GM18519 (cell line): Measurements from ENCODE around the gene GOLGA6L9.
"Not testable (repeated sequence)": the region's sequence is repeated elsewhere in the genome, so short reads cannot be mapped to it uniquely, and the experiment has no call there.

Source experiments
- ATAC-seq: cut with Tn5 transposase; IDR thresholded peaks from one replicate; pipeline ENCODE4 v1.9.1; 2021; ENCODE audit warnings: mild to moderate bottlenecking, moderate library complexity; ENCODE audit not compliant: unreplicated experiment, low FRiP score

The GOLGA6L9 gene, protein sequence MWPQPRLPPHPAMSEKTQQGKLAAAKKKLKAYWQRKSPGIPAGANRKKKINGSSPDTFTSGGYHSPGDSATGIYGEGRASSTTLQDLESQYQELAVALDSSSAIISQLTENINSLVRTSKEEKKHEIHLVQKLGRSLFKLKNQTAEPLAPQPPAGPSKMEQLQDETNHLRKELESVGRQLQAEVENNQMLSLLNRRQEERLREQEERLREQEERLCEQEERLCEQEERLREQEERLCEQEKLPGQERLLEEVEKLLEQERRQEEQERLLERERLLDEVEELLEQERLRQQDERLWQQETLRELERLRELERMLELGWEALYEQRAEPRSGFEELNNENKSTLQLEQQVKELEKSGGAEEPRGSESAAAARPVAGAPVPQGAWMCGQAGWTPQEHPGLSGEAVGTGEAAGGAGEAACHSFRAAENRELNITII

DNA sequence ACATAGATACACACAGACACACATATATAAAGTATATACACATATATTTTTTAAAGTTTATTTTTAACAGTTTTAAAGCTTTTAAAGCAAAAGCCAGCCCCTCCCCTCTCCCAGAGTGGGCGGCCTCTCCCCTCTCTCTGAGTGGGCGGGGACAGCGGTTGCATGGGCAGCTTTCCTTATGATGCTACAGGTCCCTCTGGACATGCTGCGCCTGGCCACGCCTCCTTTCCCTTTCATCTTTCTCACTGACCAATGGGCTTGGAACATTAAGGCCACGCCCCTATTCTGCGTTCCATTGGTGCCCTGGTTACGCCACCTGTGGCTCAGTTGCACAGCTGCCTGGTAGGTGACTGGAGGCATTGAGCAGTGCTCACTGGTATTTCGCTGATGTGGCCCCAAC, at the start of gene GOLGA6L9:
TSS of gene GOLGA6L9 (plus strand) at position 124 of the 400 bp plus-strand sequence. CDS start at position 388, 264 bp downstream.
- not testable (repeated sequence) for ATAC-seq

DNA sequence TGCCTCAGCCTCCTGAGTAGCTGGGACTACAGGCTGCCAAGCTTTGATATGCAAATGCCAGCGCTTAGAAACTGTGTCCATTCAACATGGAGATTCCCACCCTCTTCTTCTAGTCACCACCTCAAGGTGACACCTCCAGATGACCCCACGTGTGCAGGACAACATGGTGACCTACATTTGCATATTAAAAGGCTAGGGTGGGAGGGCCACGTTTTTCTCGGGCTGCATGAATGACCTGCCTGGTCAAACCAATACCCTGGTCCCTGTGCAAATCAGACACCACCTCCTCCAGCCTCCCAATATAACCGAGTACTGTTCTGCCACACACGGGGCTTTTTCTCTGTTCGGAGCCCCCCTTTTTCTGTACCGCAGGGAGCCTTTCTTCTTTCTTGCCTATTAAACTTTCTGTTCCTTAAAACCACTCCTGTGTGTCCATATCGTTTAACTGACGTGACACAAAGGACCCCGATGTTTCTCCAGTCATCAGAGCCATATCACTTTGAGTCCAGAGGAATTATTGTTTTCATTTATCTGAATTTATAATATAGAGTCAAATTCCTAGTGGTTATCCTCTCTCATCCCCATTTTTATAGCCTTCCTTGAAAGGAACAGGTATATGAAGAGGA, 48.2 kb upstream of the GOLGA6L9 start:
- not testable (repeated sequence) for ATAC-seq

DNA sequence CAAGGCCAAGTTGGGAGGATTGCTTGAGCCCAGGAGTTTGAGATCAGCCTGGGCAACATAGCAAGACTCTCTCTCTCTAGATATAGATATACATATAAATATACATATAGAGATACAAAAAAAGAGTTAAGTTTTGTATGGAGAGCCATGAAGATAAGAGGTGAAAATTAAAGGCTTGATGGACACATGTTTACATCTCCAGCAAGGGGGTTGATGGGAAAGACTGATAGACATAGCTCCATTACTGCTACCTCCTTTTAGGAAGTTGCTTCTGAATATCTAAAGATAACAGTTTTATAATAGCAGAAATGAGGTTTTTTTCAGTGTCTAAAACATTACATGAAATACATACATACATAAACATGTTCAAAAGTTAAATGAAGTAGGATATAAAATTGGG, 42.4 kb upstream of the GOLGA6L9 start:
- not testable (repeated sequence) for ATAC-seq

DNA sequence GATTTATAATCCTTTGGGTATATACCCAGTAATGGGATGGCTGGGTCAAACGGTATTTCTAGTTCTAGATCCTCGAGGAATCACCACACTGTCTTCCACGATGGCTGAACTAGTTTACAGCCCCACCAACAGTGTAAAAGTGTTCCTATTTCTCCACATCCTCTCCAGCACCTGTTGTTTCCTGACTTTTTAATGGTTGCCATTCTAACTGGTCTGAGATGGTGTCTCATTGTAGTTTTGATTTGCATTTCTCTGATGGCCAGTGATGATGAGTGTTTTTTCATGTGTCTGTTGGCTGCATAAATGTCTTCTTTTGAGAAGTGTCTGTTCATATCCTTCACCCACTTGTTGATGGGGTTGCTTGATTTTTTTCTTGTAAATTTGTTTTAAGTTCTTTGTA, 39.5 kb upstream of the GOLGA6L9 start:
- not testable (repeated sequence) for ATAC-seq

DNA sequence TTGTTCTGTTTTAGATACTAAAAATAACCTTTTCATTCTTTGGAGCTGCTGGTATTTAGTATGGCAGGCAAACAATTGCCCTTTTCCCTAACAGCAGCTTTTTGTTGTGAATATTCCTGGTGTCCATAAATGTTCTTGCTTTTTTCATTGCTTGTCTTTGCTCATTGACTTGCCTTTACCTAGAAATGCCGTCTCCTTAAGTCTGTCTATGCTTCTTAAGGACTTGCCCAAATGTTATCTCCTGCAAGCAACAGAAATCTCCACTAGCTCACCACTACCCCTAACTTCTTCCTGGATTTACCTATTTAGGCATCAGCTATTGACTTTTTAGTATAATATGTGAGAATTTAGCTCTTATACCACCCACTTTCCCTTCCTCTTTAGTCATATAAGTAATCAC, 37.5 kb upstream of the GOLGA6L9 start:
- ATAC-seq = not testable (repeated sequence)

DNA sequence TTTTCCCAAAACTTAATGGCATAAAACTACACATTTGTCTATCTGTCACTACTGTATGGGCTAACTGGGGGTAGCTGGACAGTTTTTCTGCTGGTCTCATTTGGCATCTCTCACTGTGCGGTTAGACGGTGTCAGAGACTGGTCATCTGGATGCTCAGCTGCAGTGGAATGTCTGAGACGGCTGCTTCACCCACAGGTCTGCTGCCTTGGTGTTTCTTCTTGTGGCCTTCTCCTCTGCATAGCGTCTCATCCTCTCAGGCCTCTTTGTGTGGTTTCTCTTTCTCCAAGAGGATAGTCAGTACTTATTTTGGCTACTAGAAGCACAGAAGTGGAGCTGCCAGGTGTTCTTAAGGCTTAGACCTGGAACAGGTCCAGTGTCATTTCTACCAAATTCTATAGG, 35.9 kb upstream of the GOLGA6L9 start:
- no peak for ATAC-seq

DNA sequence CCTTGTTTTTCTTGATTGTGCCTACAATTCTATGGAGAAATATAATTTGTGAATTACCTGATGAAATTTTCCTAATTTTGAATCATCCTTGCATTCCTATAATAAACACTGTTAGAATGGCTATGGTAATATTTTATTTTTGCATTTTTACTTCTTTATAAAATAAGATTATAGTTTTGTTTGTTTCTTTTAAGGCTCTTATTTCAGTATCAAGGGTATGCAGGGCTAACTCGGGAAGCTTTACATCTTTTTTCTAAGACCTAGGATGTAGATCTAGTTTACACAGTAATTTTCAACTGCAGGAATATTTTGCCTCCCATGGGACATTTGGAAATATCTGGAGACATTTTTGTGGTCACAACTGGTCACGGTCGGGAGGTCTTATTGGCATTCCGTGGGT, 33.8 kb upstream of the GOLGA6L9 start:
- ATAC-seq = not testable (repeated sequence)

DNA sequence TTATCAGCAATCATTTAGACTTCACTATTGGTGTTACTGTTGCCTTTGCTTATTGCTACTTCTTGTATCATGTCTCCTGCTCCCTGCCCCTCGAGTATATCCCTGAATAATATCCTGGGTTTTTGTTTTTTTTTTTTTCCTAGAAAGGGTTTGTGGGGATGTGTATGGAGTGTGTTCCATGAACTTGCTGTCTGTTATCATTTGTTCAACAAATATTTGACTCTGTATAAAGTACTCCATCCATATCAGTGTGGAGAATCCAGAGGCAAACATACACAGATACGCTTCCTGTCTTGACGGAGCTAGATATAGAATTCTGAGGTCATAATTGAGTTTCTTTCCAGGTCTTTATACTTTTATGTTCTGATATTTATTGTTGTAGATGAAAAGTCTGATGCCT, 31.8 kb upstream of the GOLGA6L9 start:
- no peak for ATAC-seq

DNA sequence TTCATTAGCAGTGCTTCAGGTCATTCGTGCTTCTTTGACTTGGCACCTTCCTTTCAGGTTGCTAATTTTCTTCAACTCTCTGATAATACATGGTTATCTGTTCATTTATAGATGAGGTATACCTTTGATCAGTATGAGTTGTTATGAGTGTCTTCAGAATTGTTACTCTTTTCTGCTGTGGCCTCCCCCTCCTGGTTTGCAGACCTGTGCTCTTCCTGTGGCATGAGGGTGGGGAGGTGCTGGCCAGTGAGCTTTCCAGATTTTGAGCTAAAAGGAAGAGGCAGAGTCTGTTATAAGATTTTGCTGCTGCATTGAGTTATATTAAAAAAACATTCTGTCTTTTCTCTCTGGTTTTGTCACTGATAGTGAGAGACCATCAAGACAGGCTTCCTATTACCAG, 30.8 kb upstream of the GOLGA6L9 start:
- no peak for ATAC-seq

DNA sequence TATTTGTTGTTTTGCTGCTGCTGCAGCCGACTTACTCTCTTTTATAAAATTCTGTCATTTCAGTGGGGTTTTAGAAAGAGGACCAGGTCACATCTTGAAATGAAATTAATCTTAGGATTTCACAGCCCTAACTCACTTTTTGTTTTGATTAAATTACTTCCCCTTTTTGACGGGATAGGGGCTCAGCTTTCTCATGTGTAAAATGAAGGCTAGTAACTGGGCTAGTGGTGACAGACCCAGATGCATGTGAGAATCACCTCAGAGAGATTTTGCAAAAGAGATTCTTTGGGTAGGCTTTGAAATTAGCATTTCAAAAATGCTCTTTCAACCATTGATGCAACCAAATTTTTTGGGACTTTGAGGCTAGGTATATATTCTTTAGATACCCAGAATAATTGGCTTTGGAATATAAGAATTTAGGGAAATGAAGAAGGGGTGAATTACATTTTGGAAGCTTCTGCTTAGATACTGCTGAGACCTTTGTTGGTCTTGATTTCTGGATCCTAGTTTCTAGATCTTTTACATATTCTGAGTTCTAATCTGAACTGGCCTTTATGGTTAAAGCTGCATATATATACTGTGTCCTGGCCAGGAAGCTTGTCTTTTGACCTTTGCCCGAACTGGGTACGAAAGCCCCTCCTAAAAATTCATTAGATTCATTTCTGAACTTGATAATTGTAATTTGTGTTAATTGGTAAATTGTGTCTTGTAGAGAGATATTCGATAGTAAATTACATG, 30.1 kb upstream of the GOLGA6L9 start:
- not testable (repeated sequence) for ATAC-seq

DNA sequence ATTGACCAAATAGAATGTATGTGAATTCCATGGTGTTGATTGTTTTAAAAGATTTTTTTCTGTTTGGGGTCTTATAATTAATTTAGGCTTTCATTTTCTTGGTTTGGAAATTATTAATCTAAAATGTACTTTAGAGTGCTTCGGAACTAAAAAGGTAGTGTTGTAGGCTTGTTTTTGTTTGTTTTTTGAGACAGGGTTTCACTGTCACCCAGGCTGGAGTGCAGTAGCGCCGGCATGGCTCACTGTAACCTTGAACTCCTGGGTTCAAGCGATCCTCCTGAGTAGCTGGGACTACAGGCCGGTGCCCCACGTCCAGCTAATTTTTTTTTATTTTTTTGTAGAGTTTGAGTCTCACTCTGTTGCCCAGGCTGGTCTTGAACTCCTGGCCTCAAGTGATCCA, 27.7 kb upstream of the GOLGA6L9 start:
- ATAC-seq = not testable (repeated sequence)

DNA sequence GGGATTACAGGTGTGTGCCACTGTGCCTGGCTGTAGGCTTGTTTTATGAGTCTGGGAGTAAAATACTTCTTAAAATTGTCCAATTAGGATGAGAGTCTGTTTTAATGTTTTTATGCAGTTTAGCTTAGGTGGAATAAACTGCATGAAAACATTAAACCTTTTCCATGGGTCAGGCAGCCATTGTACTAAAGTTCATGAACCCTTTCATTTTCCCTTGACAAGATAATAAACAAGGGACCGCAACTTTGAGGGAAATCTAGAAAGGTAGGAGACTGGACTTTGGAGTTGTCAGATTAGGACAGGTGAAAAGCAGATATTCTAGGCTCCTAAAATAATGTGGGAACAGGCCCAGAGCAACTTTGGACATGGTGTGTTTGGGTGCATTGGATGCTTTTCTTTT, 27.3 kb upstream of the GOLGA6L9 start:
- not testable (repeated sequence) for ATAC-seq

DNA sequence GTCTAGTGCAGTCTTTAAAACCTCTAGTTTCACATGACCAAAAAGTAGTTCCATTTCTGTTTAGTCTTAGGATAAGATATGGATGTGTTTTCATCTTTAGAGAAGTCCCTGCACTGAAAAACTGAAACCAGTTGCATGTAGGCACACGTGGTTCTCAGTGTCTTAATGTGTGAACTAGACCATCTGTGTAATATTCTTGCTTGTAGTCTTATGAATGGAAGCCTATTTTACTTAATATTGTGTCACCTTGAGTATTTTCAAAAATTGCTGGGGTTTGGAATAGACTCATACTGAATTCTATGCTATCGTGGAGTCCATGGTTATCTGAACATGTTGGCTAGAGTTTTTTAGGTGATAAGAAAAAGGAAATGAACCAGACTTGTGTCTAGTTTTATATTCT, 23.4 kb upstream of the GOLGA6L9 start:
- not testable (repeated sequence) for ATAC-seq

DNA sequence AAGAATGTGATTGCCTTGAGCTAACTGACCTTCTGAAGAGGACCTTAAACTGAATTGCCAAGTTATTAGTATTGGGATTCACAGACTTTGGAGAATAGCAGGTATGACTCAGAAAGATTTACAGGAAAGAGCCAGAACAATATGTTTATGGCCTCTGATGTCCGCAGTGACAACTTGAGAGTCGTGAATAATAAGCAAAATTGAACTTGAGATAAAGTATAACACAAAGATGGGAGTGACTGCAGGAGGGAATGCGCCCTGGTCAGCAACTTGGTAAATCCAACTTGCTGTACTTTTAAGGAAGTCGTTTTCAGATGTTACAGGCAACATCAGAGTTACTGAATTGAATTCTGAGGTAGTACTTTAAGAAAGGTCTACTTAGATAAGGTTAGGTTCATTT, 19.3 kb upstream of the GOLGA6L9 start:
- ATAC-seq = not testable (repeated sequence)

DNA sequence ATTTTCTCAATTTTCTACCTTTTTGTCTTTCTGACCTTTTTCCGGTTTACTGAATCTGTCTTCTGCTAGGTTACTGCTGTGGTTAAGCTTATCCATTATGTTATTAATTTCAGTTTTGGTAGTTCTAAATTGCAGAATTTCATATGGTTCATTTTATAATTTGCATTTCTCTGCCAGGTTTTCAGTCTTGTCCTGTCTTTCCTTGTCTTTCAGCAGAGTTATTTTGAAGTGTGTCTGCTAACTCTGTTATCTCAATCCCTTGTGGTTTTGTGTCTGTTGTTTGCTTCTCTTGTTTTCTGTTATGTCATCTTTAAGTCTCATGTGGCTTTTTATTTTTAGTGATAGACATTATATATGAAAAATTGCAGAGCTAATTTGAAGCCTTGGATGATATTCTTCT, 18.0 kb upstream of the GOLGA6L9 start:
- not testable (repeated sequence) for ATAC-seq

DNA sequence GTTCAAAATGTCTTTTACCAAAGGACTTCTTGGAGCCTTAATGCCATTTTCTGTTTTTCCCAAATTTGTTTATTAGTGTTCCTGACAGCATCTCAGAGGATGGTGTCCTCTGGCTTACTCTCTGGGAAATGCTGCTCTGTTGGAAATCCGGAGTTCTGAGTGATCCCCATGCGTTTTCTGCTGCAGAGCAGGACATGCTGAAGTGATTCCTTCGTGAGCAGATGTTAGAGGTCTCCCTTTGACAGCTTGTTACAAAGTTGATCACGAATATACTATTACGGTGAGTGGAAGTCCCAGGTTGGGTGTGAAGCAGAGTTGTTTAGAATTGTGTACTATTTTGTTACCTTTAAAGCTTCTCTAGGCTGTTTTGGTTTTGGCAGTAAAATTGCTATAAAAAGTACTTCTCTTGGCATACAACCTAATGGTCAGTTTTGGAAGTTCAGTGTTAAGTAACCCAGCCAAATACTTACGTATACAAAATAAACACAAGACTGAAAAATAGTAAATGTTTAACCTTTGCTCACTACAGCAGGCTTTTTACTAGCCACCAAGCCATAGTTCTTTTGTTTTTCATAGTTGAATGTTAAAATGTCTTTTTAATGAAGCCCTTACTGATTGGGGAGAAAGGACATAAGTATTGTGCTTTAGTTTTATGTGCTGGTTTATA, 15.0 kb upstream of the GOLGA6L9 start:
- not testable (repeated sequence) for ATAC-seq

DNA sequence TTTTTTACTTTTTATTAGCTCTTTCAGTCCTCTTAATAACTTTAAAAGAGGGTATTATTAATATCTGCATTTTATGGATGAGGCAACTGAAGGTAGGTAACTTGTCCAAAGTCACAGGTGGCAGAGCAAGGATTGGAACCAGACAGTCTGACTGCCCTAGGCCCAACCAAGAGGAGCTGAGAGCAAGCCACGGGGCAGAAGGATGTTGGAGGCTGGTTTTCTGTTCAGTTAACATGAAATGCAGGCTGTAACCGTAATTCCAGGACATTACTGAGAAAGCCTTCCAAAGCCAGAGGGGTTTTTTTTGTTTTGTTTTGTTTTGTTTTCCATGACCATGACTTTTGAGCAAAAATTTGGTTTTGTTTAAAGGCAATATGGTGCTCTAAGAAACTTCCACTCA, 9.1 kb upstream of the GOLGA6L9 start:
- ATAC-seq = not testable (repeated sequence)

DNA sequence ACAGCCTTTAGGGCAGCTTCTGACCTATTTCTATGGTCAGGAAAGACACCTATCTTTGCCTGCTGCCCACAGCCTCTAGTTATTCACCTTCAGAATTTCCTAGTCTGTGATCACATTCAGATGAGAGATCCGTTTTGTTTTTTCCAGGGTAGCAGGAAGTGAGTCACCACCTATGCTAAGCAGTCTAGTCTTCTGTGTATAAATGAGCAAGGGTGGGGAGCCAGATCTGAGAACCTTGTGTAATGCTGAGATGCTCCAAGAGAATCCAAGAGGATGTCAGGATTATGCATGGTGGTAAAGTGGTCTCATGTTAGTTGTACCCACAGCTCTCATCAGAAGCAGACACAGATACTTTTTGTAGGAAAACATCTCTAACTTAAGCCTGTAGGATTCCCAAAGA, 8.7 kb upstream of the GOLGA6L9 start:
- ATAC-seq = not testable (repeated sequence)

DNA sequence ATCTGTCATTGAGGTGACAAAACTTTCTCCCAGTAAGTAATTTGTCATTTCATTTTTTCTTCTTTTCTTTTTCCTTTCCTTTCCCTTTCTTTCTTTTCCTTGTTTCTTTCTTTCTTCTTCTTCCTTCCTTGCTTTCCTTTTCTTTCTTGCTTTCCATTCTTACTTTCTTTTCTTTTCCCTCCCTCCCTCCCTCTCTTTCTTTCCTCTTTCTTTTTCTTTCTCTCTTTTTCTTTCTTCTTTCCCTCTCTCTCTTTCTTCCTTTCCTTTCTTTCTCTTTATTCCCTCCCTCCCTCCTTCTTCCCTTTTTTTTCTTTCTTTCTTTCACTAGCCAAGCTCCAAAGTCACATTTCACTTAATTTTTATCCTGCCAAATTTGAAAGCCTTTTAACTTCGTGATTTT, 2.5 kb upstream of the GOLGA6L9 start:
- ATAC-seq = not testable (repeated sequence)

DNA sequence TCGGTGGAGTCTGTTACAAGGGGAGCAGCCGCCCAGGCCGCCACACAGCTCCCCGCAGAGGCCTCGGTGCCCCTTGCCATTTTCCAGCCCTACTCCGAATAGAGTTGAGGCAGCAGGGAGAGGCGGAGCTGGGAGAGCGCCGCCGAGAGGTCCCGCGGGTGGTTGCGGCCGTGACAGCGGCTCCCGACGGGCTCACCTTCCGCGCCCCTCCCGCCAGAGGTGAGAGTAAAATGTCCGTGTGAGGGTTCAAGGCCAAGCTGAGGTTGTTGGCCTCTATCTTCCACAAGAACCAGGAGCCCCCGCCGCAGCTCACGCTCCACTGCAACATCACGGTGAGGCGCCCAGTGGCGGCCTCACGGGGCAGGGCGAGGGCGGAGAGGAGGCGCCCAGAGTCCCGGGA, 15.8 kb downstream of the GOLGA6L9 start:
- ATAC-seq = not testable (repeated sequence)

DNA sequence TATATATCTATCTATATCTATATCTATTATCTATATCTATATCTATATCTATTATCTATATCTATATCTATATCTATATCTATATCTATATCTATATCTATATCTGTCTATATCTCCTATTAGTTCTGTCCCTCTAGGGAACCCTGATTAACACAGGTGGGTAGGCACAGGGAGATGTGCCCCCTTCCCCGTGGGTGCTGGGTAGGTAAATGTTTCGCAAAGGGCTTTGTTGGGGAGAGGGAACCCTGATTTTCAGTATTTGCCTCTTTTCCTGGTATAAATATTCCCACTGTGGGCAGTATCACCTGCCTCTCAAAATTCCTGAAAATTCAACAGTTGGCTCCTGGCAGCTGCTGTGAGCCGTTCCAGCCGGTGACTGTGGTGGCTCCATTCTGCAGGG, 27.7 kb downstream of the GOLGA6L9 start:
- ATAC-seq = not testable (repeated sequence)
